Endothelial cell of hepatic sinusoid (primary cell): ENCODE data around the gene SPEF1.

Source experiments
- in situ Hi-C: cut with HindIII; loops from 2 replicates; pipeline ENCODE4 v1.10.0; 2017; ENCODE audit warnings: low sequenced_read_pairs

SPEF1 gene

DNA sequence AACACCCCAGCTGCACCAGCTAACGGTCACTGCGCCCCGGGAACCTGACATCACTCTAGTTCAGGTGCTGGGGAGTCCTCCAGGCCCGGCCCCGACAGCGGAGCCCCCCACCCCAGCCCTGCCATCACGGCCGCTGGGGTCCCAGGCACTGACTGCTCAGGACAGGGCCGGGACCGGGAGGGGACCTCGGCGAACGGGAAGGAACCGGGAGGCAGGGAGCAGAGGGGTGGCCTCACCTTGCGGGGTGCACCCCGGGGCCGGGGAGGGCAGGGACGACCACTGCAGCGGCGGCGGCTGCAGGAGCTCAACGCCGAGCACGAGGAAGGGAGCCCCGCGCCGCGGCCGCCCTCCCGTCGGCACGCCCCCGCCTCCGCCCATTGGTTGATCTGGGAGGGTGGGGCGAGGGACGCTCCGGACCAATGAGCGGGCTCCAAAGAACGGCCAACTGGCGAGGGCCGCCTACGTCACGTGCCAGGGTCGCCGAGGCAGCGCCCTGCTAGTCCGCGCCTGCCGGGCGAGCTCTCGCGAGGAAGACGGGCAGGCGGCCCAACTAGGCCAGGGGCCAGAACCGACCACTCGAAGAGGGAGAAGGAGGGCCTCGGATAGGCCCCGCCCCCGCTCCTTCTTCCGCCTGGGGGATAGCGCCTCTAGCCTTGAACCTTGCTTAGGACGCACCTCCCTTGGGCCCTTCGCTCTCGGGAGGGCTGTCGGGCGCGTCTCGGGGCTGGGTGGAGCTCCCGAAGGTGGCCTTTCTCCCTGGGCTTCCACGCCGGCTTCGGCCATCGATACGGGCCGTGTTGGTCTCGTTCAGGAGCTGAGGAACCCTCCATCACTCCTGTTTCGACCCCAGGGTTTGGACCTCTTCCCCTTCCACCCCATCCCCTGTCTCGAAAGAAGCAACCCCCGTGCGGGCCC, 13.6 kb downstream of the SPEF1 start, which contains the start of gene ADISSP:
ADISSP (minus strand) TSS at position 327 of the 915 bp plus-strand sequence. CDS start 7,653 bp downstream, outside the sequence.
- in situ Hi-C loops: no loop called here

- in situ Hi-C loops: no loop called here
These were observed 14.2 kb downstream of the SPEF1 start for GRCh38 chr20:3767110-3767426.

GRCh38 chr20:3766422-3767109, 14.7 kb downstream of the SPEF1 start:
- in situ Hi-C loops: no loop called here

GRCh38 chr20:3765171-3765882, 15.9 kb downstream of the SPEF1 start:
- in situ Hi-C loops: no loop called here

DNA sequence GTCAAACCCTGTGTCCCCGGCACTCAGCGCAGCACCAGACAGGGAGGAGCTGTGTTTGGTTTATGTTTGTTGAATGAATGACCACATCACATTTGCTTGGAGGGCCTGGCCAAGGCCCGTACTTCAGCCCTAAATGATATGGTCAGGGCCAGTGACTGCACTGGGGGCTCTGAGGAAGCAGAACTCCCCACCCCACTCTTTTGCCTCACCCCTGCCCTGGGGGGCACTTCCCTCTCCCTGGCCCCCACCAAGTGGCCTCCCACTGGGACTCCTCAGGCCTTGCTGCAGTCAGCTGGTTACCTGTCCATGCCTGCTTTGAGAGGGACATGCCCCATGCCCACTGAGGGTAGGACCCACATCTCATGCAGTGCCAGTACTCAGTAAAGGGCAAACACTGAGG, 16.6 kb downstream of the SPEF1 start:
- in situ Hi-C loops: no loop called here

GRCh38 chr20:3763671-3764601, 17.3 kb downstream of the SPEF1 start:
- in situ Hi-C loops: no loop called here

DNA sequence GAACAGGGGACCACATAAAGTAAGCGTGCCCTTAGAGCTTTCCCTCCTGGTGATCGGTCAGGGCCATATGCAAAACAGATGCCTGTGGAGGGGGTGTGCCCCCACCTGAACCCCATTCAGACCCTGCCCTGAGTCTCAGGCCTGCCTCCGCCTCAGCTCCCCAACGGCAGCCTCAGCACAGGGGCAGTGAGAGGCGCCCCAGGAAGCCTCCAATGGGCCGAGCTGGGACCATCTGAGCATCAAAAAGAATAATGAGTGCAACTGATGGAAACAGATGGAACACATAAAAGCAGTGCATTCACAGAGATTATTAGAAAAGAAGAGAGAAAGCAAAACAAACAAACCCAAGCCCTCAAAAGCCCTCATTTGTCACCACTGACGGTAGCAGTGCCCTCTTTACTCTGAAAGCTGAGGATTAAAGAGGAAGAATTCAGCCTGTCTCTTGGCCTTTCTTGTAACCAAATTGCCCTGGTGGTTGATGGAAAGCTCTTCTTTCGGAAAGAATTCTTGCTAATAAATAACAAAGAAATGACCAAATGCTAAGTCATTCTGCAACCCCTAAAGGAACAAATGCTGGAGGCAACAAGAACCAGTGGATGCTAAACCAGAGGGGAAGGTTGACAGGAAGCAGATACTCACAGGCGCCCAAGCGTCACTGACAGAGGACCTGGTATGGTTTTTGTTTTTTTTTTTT, 20.4 kb downstream of the SPEF1 start:
- in situ Hi-C loops: no loop called here

- in situ Hi-C loops: no loop called here
These were observed 21.4 kb downstream of the SPEF1 start for GRCh38 chr20:3759884-3760283.

GRCh38 chr20:3759316-3759823, 21.9 kb downstream of the SPEF1 start:
- in situ Hi-C loops: no loop called here

DNA sequence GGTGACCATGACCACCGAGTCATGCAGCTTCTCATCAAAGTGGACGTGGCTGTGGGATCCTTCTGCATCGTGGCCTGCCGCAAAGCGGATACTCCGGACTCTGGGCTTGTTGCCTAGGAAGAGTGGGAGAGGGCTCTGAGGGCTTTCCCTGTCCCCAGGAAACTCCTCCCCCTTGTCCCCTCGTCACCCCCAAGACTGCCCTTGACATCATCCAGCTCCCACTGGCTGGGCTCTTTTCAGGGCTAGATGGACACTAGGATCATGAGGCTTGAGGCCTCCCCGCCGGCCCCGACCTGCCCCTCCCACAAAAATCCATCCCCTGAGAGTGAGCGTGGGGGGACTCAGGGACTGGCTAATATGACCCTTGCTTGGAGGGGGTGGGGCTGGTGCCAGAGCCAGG, 22.7 kb downstream of the SPEF1 start:
- in situ Hi-C loops: no loop called here

DNA sequence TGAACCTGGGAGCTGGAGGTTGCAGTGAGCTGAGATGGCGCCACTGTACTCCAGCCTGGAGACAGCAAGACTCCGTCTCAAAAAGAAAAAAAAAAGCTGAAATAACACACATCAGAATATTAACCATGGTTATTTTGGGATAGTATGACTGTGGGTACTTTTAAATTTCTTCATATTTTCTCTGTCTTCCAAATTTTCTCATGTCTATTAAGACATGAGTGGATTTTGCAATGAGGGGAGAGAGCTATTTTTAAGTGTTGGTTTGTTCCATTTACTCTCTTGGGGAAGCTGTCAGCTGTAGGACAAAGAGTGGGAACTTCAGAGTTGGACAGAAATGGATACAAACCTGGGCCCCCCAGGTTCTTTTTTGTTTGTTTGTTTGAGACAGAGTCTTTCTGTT, 24.0 kb downstream of the SPEF1 start:
- in situ Hi-C loops: no loop called here

DNA sequence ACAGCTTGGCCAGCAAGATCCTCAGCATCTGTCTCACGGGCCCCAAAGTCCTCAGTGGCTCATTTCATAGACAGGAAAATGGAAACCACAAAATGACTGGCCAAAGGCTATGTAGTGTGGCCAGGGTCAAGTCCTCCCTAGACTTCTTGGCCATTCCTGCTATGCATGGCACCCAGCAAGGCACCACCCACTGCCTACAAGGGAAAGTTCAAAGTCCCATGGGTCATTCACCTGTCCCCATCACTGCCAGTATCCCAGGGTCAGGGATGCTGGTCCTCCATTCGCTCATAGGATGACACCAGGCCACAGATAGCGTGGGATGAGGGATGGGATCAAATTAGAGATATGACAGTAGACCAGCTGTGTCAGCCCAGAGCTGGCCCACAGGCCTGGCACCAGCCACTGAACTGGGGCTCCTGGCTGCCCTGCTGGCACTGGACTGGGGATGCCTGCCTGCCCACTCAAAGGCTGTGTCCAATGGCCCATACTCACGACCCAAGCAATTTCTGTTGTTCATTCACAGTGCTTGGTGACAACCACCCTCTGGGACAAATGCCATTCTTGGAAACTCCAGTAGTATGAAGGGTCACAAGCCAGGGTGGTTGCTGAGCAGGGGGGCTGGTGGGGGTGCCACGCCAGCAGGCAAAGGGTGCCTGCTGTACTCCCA, 25.3 kb downstream of the SPEF1 start:
- in situ Hi-C loops: no loop called here

DNA sequence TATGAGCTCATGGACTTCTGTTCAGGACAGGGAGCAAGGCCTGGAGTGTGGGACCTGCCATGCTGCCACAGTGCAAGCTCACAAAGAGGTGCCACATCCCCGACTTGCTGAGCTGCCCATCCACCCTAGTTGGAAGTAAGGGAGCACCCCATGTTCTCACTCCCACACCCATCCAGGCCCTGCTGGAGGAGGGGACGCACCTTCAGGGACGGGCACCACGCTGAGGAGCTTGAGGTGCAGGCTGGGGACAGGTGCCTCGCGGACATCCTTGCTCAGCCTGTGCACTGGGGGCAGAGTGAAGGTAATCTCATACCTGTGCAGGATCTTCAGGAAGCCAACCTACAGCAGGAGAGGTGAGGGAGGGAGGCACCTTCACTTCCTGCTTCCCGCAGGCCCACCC, 26.0 kb downstream of the SPEF1 start:
- in situ Hi-C loops: no loop called here

DNA sequence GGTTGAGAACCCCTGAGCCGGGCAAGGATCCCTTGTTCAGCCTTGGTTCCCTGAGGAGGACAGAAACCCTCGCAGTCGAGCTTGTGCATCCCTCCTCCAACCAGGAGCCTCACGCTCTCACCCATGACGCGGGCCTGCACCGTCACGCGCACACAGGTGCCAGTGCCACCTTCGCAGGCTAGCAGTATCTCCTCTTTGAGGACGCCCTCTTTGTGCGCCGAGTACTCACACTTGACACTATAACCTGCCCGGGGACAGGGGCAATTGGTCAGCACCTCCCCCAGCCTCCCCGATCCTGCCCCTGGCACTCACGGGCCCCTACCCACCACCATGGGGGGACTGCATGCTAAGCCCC, 27.0 kb downstream of the SPEF1 start:
- in situ Hi-C loops: no loop called here

DNA sequence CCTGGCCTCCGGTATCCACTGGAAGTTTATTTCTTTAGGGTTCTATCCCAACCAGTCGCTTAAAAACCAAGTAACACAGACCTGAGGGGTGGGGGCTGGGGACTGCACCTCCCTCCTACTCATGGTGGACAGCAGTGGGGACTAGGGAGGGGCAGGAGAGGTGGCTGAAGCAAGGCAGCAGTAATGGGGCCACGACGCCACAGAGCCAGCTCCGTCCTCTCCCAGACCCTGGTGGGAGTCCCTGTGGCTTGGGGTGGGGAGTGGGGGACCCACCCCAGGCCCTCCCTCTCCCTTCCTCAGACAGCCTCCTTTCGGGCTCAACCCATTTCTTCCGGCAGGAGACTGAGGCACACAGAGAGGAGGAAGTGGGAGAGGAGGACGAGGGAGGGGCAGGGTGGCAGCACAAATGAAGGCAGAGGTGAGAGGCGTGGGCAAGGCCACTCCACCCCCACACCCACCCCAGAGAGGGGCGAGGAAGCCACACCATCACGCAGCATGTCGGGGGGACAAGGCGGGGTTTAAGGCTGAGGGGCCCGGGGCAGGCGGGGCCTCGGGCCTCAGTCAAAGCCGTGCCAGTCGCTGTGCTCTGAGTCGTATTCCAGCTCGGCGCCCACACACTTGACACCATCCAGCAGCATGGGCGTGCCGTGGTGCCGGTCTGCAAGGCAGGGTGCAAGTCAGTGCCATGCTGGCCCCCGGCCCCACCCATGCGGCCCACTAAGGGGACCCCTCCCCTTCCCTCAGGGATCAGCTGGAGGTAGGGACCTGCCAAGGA, 27.6 kb downstream of the SPEF1 start:
- in situ Hi-C loops: no loop called here

DNA sequence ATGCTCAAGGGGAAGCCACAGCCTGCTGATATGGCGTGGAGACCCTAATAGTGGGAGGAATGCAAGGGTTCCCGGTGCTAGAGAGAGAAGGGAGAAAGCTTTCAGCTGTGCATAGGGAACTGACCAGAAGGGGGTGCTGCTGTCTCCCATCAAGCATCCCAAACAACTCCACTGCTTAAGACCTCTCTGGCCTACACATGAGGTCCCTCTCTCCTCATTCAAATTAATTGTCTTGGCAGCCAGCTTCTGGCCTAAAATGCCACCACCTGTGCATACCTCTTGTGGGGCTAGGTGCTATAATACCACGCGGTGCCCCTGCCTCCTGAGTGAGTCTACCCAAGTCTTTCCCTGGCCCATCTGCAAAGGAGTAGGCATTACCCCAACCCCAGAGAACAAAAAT, 28.1 kb downstream of the SPEF1 start:
- in situ Hi-C loops: no loop called here

- in situ Hi-C loops: no loop called here
These were observed 28.9 kb downstream of the SPEF1 start for GRCh38 chr20:3752386-3752759.

- in situ Hi-C loops: no loop called here
These were observed 29.4 kb downstream of the SPEF1 start for GRCh38 chr20:3751675-3752385.
